Body of pancreas (tissue), 4 donors: ENCODE data around the gene PIEZO2. TPM values are rescaled to one million over a fixed set of nuclear protein-coding genes. Genes with fewer than 3 reads are reported as not detected.
"Not testable (repeated sequence)": the region's sequence is repeated elsewhere in the genome, so short reads cannot be mapped to it uniquely, and the experiment has no call there.

Source experiments
- ATAC-seq: fragments of 150-250 bp; one replicate; pipeline ENCODE4 v1.9.1; 2016
- DNase-seq, 4 donors: peaks; one replicate each; pipeline ENCODE4 v3.0.0-alpha.2; 2019
- H3K27ac ChIP-seq, 4 donors: fragments of 200-600 bp; sonication (generic); 1 replicate in 3 of 4; 2 replicates in 1 of 4; pipeline versions ENCODE4 v1.5.1 to v1.6.1; 2016 to 2019; ENCODE audit warnings: mild to moderate bottlenecking in 1 of 4, mixed read lengths in 1 of 4, moderate library complexity in 1 of 4
- H3K27me3 ChIP-seq, 2 donors: fragments of 200-600 bp; sonication (generic); one replicate each; pipeline ENCODE4 v1.6.0; 2016; ENCODE audit warnings: mild to moderate bottlenecking in 1 of 2
- H3K36me3 ChIP-seq, 2 donors: fragments of 200-600 bp; sonication (generic); replicated peaks in 1 of 2; 2 replicates each; pipeline ENCODE4 v1.5.1; 2016; ENCODE audit warnings: low read depth in 2 of 2; ENCODE audit not compliant: insufficient read depth in 1 of 2
- H3K4me1 ChIP-seq: fragments of 200-600 bp; sonication (generic); one replicate; pipeline ENCODE4 v1.6.0; 2016
- H3K4me3 ChIP-seq, 2 donors: fragments of 200-600 bp; sonication (generic); 1 replicate in 1 of 2; 2 replicates in 1 of 2; pipeline ENCODE4 v1.5.1; 2016 to 2019
- H3K9me3 ChIP-seq, 3 donors: fragments of 200-600 bp; sonication (generic); 1 replicate in 2 of 3; 2 replicates in 1 of 3; pipeline ENCODE4 v1.5.1; 2016
- CTCF ChIP-seq, 7 experiments: fragments of 450-650 bp in 4 of 7; fragments of 200-600 bp in 3 of 7; sonication (generic) in 3 of 7; IDR thresholded peaks; one replicate each; pipeline ENCODE4 v1.5.1; 2016 to 2019; ENCODE audit warnings: antibody characterized with exemption in 7 of 7
- POLR2A ChIP-seq, 3 donors: fragments of 450-650 bp; IDR thresholded peaks; one replicate each; pipeline ENCODE4 v1.6.1; 2016; ENCODE audit warnings: antibody characterized with exemption in 3 of 3, mild to moderate bottlenecking in 2 of 3
- WGBS, 2 donors: methylation state at CpG; one replicate each; pipeline ENCODE4 v1.1.5; 2017; 5-methylcytosine and 5-hydroxymethylcytosine counted together
- intact Hi-C: fragments of 100-400 bp; cut with DNase I; formaldehyde crosslinking; loops from one replicate; pipeline ENCODE4 v1.15.1; 2023
- total RNA-seq, 2 donors: library from RNA; depleted of rRNA; stranded (reverse); fragments of >200 nt; gene quantifications; one replicate each; pipeline ENCODE4 v1.1.0, GENCODE V29; 2016

Gene PIEZO2
- total RNA-seq, 2 donors from 2014 or later: 0.33 to 40.7 TPM

- 65 to 87% methylated on average over 4 of the region's 4 CpGs for WGBS, 2 donors
- Histone ChIP-seq H3K4me1 (peaks cover 11% of the 10 kb centered on the region), H3K27ac (no peak overlapping the region), H3K9me3 (no peaks in the 10 kb centered on the region), H3K36me3 (no peaks in the 10 kb centered on the region), H3K4me3 (no peak overlapping the region), H3K27me3 (no peaks in the 10 kb centered on the region)
- DNase-seq (no peak), ATAC-seq (no peak)
- intact Hi-C loops: no loop called here
- no peak for TF ChIP-seq CTCF (IDR thresholded peaks at IDR 0.05)
- TF ChIP-seq POLR2A (IDR thresholded peaks at IDR 0.05): no peak
These were observed 225.1 kb downstream of the PIEZO2 start for GRCh38 chr18:10924290-10924689.

GRCh38 chr18:10923551-10924070 lies 225.8 kb downstream of the PIEZO2 start:
- DNase-seq (no peak), ATAC-seq (no peak)
- Histone ChIP-seq H3K27me3 (no peaks in the 10 kb centered on the region), H3K4me3 (no peak overlapping the region), H3K4me1 (peaks cover 11% of the 10 kb centered on the region), H3K36me3 (no peaks in the 10 kb centered on the region), H3K27ac (no peak overlapping the region), H3K9me3 (no peaks in the 10 kb centered on the region)
- 23 to 30% methylated on average over 1 of the region's 1 CpG for WGBS, 2 donors
- intact Hi-C loops: no loop called here
- TF ChIP-seq POLR2A (IDR thresholded peaks at IDR 0.05) (no peak), CTCF (IDR thresholded peaks at IDR 0.05) (no peak)

GRCh38 chr18:10923141-10923540 lies 226.2 kb downstream of the PIEZO2 start:
- DNase-seq (no peak), ATAC-seq (no peak)
- no peak for TF ChIP-seq CTCF (IDR thresholded peaks at IDR 0.05)
- TF ChIP-seq POLR2A (IDR thresholded peaks at IDR 0.05): no peak
- no peak overlapping the region for H3K27ac ChIP-seq
- H3K27me3 ChIP-seq: no peaks in the 10 kb centered on the region
- intact Hi-C loops: no loop called here
- H3K36me3 ChIP-seq: no peaks in the 10 kb centered on the region
- no peak overlapping the region for H3K4me3 ChIP-seq
- H3K4me1 ChIP-seq: peaks cover 10% of the 10 kb centered on the region
- WGBS, 2 donors: 44 to 58% methylated on average over 4 of the region's 4 CpGs
- H3K9me3 ChIP-seq: no peaks in the 10 kb centered on the region

- H3K27ac ChIP-seq: not testable (repeated sequence)
These were observed 226.7 kb downstream of the PIEZO2 start for GRCh38 chr18:10922712-10923111.

GRCh38 chr18:10920309-10920708 lies 229.1 kb downstream of the PIEZO2 start:
- H3K36me3 ChIP-seq, H3K27me3 ChIP-seq, H3K9me3 ChIP-seq, H3K27ac ChIP-seq, H3K4me3 ChIP-seq, intact Hi-C loops, H3K4me1 ChIP-seq, ATAC-seq, DNase-seq: not testable (repeated sequence)
- WGBS, 2 donors: 76 to 83% methylated on average over 6 of the region's 6 CpGs

More at GRCh38 chr18:10922712-10923111, 226.7 kb downstream of the PIEZO2 start:
- 70 to 96% methylated on average over 1 of the region's 1 CpG for WGBS, 2 donors
- ATAC-seq, DNase-seq, H3K27me3 ChIP-seq, H3K9me3 ChIP-seq, H3K4me1 ChIP-seq, H3K4me3 ChIP-seq, intact Hi-C loops, H3K36me3 ChIP-seq: not testable (repeated sequence)

GRCh38 chr18:10919851-10920250 lies 229.5 kb downstream of the PIEZO2 start:
- TF ChIP-seq CTCF (IDR thresholded peaks at IDR 0.05): no peak
- no peak for TF ChIP-seq POLR2A (IDR thresholded peaks at IDR 0.05)
- WGBS, 2 donors: 75 to 91% methylated on average over 2 of the region's 2 CpGs
- H3K27me3 ChIP-seq: no peaks in the 10 kb centered on the region
- H3K9me3 ChIP-seq: no peaks in the 10 kb centered on the region
- H3K36me3 ChIP-seq: no peaks in the 10 kb centered on the region
- ATAC-seq: no peak
- no peak for DNase-seq
- H3K27ac ChIP-seq: no peak overlapping the region
- H3K4me3 ChIP-seq: no peak overlapping the region
- intact Hi-C loops: no loop called here
- H3K4me1 ChIP-seq: no peaks in the 10 kb centered on the region
